PFSK-1 (cell line): ENCODE data around the gene TEX51.

Source experiments
- FOXP2 ChIP-seq: optimal IDR thresholded peaks from 2 replicates; pipeline ENCODE3; 2011; ENCODE audit warnings: borderline replicate concordance, control low read depth, inconsistent platforms; ENCODE audit not compliant: insufficient read depth; ENCODE audit errors: extremely low read length, extremely low read depth
- POLR2AphosphoS5 ChIP-seq: IDR thresholded peaks from 2 replicates; pipeline ENCODE4 v1.6.1; 2012; ENCODE audit warnings: low read depth, mild to moderate bottlenecking, control low read depth, low read length, moderate library complexity
- REST ChIP-seq, 2 experiments: IDR thresholded peaks; 2 replicates each; pipeline versions ENCODE4 v1.6.1 to v1.8.0; 2011 to 2012; ENCODE audit warnings: low read depth in 2 of 2, low read length in 2 of 2, control low read depth in 1 of 2, inconsistent platforms in 1 of 2, mild to moderate bottlenecking in 1 of 2, moderate library complexity in 1 of 2; ENCODE audit not compliant: insufficient read depth in 1 of 2
- SIN3A ChIP-seq: IDR thresholded peaks from 2 replicates; pipeline ENCODE4 v1.6.1; 2012; ENCODE audit warnings: mild to moderate bottlenecking, low read length, moderate library complexity, borderline replicate concordance; ENCODE audit not compliant: insufficient read depth
- TAF1 ChIP-seq: IDR thresholded peaks from 2 replicates; pipeline ENCODE4 v1.6.1; 2012; ENCODE audit warnings: low read length, control low read depth, borderline replicate concordance; ENCODE audit not compliant: insufficient read depth

DNA sequence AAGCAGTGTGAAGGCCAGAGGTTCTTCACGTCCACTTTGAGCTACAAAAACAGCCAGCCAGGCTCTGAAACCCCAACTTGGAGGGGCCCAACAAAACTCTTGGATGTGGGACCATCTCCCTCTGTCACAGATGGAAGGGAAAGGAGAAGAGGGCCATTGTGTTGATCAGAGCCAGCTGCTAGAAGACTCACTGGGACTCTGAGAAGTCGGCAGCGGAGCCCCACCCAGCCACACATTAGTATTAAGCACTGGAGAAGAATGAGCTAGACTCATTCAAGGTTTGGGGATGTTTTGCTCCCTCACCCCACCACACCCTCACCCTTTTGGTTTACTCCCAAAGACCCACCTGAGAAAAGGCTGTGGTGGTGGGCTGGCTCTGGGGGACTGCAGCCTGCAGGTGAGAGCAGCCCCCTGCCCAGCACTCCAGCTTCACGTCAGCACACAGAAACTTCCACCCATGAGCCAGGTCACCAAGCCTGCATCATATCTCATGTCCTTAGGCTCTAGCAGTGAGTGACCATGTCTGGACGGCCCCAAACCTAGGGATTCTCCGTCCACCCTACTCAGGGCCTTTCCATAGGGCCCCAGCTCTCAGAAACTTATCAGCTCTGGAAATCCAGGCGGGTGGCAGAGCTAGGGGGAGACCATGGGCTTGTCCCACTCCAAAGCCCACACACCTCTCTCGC lies 12.6 kb downstream of the TEX51 start:
- no peak for TF ChIP-seq REST (IDR thresholded peaks at IDR 0.05; ENCODE audit: insufficient read depth in 1 of 2, low read depth in 2 of 2, low read length in 2 of 2)
- no peak for TF ChIP-seq POLR2AphosphoS5
- no peak for TF ChIP-seq SIN3A
- no peak for TF ChIP-seq TAF1
- no peak for TF ChIP-seq FOXP2
